ENCODE data around the gene CERS6. TPM values are rescaled to one million over a fixed set of nuclear protein-coding genes. Genes with fewer than 3 reads are reported as not detected.

The CERS6 gene
- total and polyA plus RNA-seq, 2 of the 8 experiments (the other 6 are each of a cell fraction or from before 2014, with no cell fraction given): 6.8 to 28.2 TPM

GRCh38 chr2:168604252-168604651, 148.2 kb downstream of the CERS6 start (continued):
- TF ChIP-seq CHD7 (IDR thresholded peaks at IDR 0.05; ENCODE audit: insufficient replicate concordance, low read length) (no peak), EP300 (IDR thresholded peaks at IDR 0.05; ENCODE audit: borderline replicate concordance in 1 of 2, low read depth in 2 of 2, low read length in 2 of 2) (no peak), CBX8 (IDR thresholded peaks at IDR 0.05; ENCODE audit: borderline replicate concordance, low read depth, low read length) (no peak)
